ENCODE data around the gene CST7. TPM values are rescaled to one million over a fixed set of nuclear protein-coding genes. Genes with fewer than 3 reads are reported as not detected.

Gene CST7
- total and polyA plus RNA-seq, 2 of the 13 experiments (the other 11 are each of a cell fraction or from before 2014, with no cell fraction given), result not detected

DNA sequence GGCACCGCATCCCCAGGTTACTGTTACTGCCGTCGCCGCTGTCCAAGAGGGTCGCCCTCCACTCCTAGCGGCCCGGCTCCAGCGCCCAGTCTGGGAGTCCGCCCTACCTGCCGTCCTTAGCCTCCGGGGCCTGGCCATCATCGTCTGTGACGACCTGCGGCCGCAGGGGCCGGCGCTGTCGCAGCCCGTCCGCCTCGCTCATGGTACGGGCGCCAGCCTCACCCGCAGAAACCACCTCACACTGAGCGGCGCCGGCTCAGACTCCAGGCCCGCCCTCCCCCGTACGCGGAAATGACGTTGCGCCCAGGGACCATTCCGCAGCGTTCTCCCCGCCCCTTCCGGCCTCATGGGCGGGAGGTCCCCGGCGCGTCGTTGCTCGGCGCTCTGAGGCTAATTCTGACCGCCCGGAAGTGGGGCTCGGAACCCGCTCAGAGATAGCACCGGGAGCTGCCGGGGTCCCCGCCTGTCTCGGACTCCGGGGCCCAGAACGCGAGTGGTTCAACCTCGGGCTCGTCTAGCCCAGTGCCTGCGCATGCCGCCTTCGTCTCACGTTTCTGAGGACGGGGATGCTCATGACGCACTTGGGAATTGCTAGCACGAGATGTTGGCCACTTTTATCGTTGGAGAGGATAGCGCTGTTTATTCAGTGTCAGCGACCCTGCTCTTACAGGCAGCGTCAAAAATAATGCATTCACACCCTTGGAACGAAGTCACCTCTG lies 43.6 kb downstream of the CST7 start, which contains the start of gene APMAP (continued):
- TF ChIP-seq SMC3 (IDR thresholded peaks at IDR 0.05; ENCODE audit: low read length) (no peak), U2AF2 (IDR thresholded peaks at IDR 0.05; ENCODE audit: low read depth, low read length) (no peak), ETV5 (CRISPR knock-in tag; IDR thresholded peaks at IDR 0.05; ENCODE audit: borderline replicate concordance) (peak; percentile 96), ZNF274 (CRISPR knock-in tag; IDR thresholded peaks at IDR 0.05) (peak; percentile 98), CHD2 (IDR thresholded peaks at IDR 0.05; ENCODE audit: low read depth, low read length) (no peak), ZNF331 (CRISPR knock-in tag; IDR thresholded peaks at IDR 0.05) (peak; percentile 92; the same call in 1 of the 2 replicates), ZNF407 (CRISPR knock-in tag; IDR thresholded peaks at IDR 0.05; ENCODE audit: not compliant biosample characterization) (peak; percentile 88), ZFP36L1 (CRISPR knock-in tag; IDR thresholded peaks at IDR 0.05) (no peak; the same call in none of the 2 replicates), ZSCAN29 (CRISPR knock-in tag; conservative IDR thresholded peaks at IDR 0.05) (peak; percentile 64; the same call in 1 of the 2 replicates), YY1 (IDR thresholded peaks at IDR 0.05; ENCODE audit: insufficient read depth, insufficient replicate concordance, low read depth, low read length) (peak; percentile 82), PAX8 (CRISPR knock-in tag; IDR thresholded peaks at IDR 0.05; ENCODE audit: borderline replicate concordance) (no peak; the same call in 1 of the 2 replicates), ERF (CRISPR knock-in tag; IDR thresholded peaks at IDR 0.05) (peak; percentile 99), TBP (CRISPR knock-in tag; IDR thresholded peaks at IDR 0.05) (no peak)
- TF ChIP-seq, protein P1, sequence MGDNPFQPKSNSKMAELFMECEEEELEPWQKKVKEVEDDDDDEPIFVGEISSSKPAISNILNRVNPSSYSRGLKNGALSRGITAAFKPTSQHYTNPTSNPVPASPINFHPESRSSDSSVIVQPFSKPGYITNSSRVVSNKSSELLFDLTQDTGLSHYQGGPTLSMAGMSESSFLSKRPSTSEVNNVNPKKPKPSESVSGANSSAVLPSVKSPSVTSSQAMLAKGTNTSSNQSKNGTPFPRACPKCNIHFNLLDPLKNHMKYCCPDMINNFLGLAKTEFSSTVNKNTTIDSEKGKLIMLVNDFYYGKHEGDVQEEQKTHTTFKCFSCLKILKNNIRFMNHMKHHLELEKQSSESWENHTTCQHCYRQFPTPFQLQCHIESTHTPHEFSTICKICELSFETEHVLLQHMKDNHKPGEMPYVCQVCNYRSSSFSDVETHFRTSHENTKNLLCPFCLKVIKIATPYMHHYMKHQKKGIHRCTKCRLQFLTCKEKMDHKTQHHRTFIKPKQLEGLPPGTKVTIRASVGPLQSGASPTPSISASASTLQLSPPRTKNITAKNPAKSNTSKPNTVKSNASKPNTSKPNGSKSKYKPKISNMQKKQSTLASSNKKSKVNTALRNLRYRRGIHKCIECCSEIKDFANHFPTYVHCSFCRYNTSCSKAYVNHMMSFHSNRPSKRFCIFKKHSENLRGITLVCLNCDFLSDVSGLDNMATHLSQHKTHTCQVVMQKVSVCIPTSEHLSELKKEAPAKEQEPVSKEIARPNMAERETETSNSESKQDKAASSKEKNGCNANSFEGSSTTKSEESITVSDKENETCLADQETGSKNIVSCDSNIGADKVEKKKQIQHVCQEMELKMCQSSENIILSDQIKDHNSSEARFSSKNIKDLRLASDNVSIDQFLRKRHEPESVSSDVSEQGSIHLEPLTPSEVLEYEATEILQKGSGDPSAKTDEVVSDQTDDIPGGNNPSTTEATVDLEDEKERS (CRISPR knock-in tag; IDR thresholded peaks at IDR 0.05), result peak; percentile 98
- TF ChIP-seq, protein P2, sequence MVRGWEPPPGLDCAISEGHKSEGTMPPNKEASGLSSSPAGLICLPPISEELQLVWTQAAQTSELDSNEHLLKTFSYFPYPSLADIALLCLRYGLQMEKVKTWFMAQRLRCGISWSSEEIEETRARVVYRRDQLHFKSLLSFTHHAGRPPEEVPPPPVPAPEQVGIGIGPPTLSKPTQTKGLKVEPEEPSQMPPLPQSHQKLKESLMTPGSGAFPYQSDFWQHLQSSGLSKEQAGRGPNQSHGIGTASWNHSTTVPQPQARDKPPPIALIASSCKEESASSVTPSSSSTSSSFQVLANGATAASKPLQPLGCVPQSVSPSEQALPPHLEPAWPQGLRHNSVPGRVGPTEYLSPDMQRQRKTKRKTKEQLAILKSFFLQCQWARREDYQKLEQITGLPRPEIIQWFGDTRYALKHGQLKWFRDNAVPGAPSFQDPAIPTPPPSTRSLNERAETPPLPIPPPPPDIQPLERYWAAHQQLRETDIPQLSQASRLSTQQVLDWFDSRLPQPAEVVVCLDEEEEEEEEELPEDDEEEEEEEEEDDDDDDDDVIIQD (CRISPR knock-in tag; IDR thresholded peaks at IDR 0.05; ENCODE audit: low read depth), result no peak; the same call in 1 of the 2 replicates

All from HepG2 (cell line).